SK-N-SH (cell line): ENCODE results near the gene PEMT. TPM values are rescaled to one million over a fixed set of nuclear protein-coding genes. Genes with fewer than 3 reads are reported as not detected.
A peak's percentile ranks its signal among the peaks of the same experiment; 100 is the strongest.

Experiments
- CTCF ChIA-PET: fragments of 300-600, 350-600 bp; formaldehyde crosslinking; extraction: SDS; loops from one replicate; lab custom pipeline; 2021; lab: Yijun Ruan, JAX
- POLR2A ChIA-PET: fragments of 350-600 bp; sonication (Branson Sonifier 250); formaldehyde crosslinking; extraction: SDS; loops from one replicate; lab custom pipeline; 2020; ENCODE audit warnings: antibody characterized with exemption, inconsistent platforms; lab: Yijun Ruan, JAX
- DNase-seq: peaks from one replicate; pipeline ENCODE4 v3.0.0; 2012
- H2AFZ ChIP-seq: fragments of 200-600 bp; sonication (generic); 2 replicates; pipeline ENCODE4 v1.8.1; 2016; ENCODE audit warnings: antibody characterized with exemption, mild to moderate bottlenecking, low read depth
- H3F3A ChIP-seq: fragments of 200-600 bp; sonication (generic); replicated peaks from 2 replicates; pipeline ENCODE3; 2016; ENCODE audit warnings: antibody characterized with exemption, mild to moderate bottlenecking; ENCODE audit not compliant: insufficient read depth
- H3K27ac ChIP-seq, 2 experiments: fragments of 200-500 bp in 1 of 2; fragments of 200-600 bp in 1 of 2; sonication (Bioruptor generic) in 1 of 2; sonication (generic), shearing (Covaris generic) in 1 of 2; 2 replicates each; pipeline versions ENCODE4 v1.5.1 to v1.6.1; 2014 to 2016; ENCODE audit warnings: low read depth in 2 of 2, inconsistent platforms in 1 of 2, low read length in 1 of 2, mild to moderate bottlenecking in 1 of 2, mixed read lengths in 1 of 2
- H3K27me3 ChIP-seq: fragments of 200-600 bp; sonication (generic), shearing (Covaris generic); 2 replicates; pipeline ENCODE4 v1.6.1; 2016; ENCODE audit warnings: mixed run types; ENCODE audit not compliant: insufficient read depth
- H3K36me3 ChIP-seq, 2 experiments: fragments of 200-500 bp in 1 of 2; fragments of 200-600 bp in 1 of 2; sonication (Bioruptor generic) in 1 of 2; sonication (generic) in 1 of 2; replicated peaks in 1 of 2; 2 replicates each; pipeline versions ENCODE3 to v1.5.1; 2014 to 2016; ENCODE audit warnings: low read length in 1 of 2, mild to moderate bottlenecking in 1 of 2; ENCODE audit not compliant: insufficient read depth in 2 of 2, control insufficient read depth in 1 of 2
- H3K4me1 ChIP-seq, 2 experiments: fragments of 200-500 bp in 1 of 2; fragments of 200-600 bp in 1 of 2; sonication (Bioruptor generic) in 1 of 2; sonication (generic), shearing (Covaris generic) in 1 of 2; 2 replicates each; pipeline versions ENCODE4 v1.5.1 to v1.6.1; 2014 to 2016; ENCODE audit warnings: low read depth in 1 of 2, low read length in 1 of 2, mixed run types in 1 of 2; ENCODE audit not compliant: insufficient read depth in 2 of 2, control insufficient read depth in 1 of 2
- H3K4me2 ChIP-seq: fragments of 200-600 bp; sonication (generic), shearing (Covaris generic); 2 replicates; pipeline ENCODE4 v1.6.1; 2017; ENCODE audit warnings: mixed run types
- H3K4me3 ChIP-seq, 2 experiments: fragments of 200-500 bp in 1 of 2; fragments of 200-600 bp in 1 of 2; sonication (Bioruptor generic) in 1 of 2; sonication (generic), shearing (Covaris generic) in 1 of 2; 2 replicates each; pipeline versions ENCODE4 v1.5.1 to v1.8.1; 2014 to 2016; ENCODE audit warnings: low read depth in 2 of 2, inconsistent platforms in 1 of 2, low read length in 1 of 2, mild to moderate bottlenecking in 1 of 2, mixed read lengths in 1 of 2, moderate library complexity in 1 of 2
- H3K79me2 ChIP-seq: fragments of 200-600 bp; sonication (generic); 2 replicates; pipeline ENCODE4 v1.8.1; 2017; ENCODE audit warnings: mild to moderate bottlenecking; ENCODE audit not compliant: insufficient read depth
- H3K9ac ChIP-seq: fragments of 200-600 bp; sonication (generic); 2 replicates; pipeline ENCODE4 v1.6.1; 2017; ENCODE audit warnings: mixed run types
- H3K9me2 ChIP-seq: fragments of 200-600 bp; sonication (generic); 2 replicates; pipeline ENCODE4 v1.6.1; 2017; ENCODE audit warnings: mixed run types
- H3K9me3 ChIP-seq: fragments of 200-600 bp; sonication (generic); 2 replicates; pipeline ENCODE4 v1.6.1; 2017; ENCODE audit warnings: mixed run types, mild to moderate bottlenecking, moderate library complexity
- H4K20me1 ChIP-seq: fragments of 200-600 bp; sonication (generic); 2 replicates; pipeline ENCODE4 v1.6.1; 2017; ENCODE audit warnings: mild to moderate bottlenecking, mixed run types; ENCODE audit not compliant: insufficient read depth
- CHD2 ChIP-seq: fragments of 150-350 bp; IDR thresholded peaks from 2 replicates; pipeline ENCODE4 v1.6.1; 2018; ENCODE audit warnings: low read length; ENCODE audit not compliant: partially characterized antibody
- EZH2phosphoT487 ChIP-seq: fragments of 200-600 bp; sonication (generic); IDR thresholded peaks from 2 replicates; pipeline ENCODE4 v1.6.1; 2017; ENCODE audit warnings: low read depth, mixed run types, mild to moderate bottlenecking, antibody characterized with exemption, moderate library complexity, borderline replicate concordance
- FOXJ3 ChIP-seq: sonication (generic); formaldehyde crosslinking; IDR thresholded peaks from 2 replicates; pipeline ENCODE4 v1.5.1; 2020; ENCODE audit warnings: mild to moderate bottlenecking, missing genetic modification reagents
- FOXM1 ChIP-seq: IDR thresholded peaks from 2 replicates; pipeline ENCODE4 v1.4.0; 2012; ENCODE audit warnings: low read depth, mild to moderate bottlenecking
- IRF3 ChIP-seq: fragments of 150-350 bp; IDR thresholded peaks from 2 replicates; pipeline ENCODE4 v1.6.1; 2016; ENCODE audit warnings: mild to moderate bottlenecking, low read depth, low read length
- MAX ChIP-seq: IDR thresholded peaks from 2 replicates; pipeline ENCODE4 v1.4.0; 2012; ENCODE audit warnings: low read depth
- NFIC ChIP-seq: IDR thresholded peaks from 2 replicates; pipeline ENCODE4 v1.4.0; 2012; ENCODE audit warnings: borderline replicate concordance
- NRF1 ChIP-seq: IDR thresholded peaks from 2 replicates; pipeline ENCODE4 v1.6.1; 2012; ENCODE audit warnings: low read depth, mild to moderate bottlenecking, low read length
- RAD21 ChIP-seq: IDR thresholded peaks from 2 replicates; pipeline ENCODE4 v1.6.1; 2012; ENCODE audit warnings: mild to moderate bottlenecking, low read length
- RCOR1 ChIP-seq: fragments of 150-350 bp; IDR thresholded peaks from 2 replicates; pipeline ENCODE4 v1.6.1; 2017; ENCODE audit warnings: antibody characterized with exemption, low read length
- RXRA ChIP-seq: IDR thresholded peaks from 2 replicates; pipeline ENCODE4 v1.4.0; 2012; ENCODE audit warnings: low read depth, mild to moderate bottlenecking, borderline replicate concordance
- SMC3 ChIP-seq: IDR thresholded peaks from 2 replicates; pipeline ENCODE4 v1.6.1; 2012; ENCODE audit warnings: low read depth, low read length, improper control_type of control experiment
- TAF1 ChIP-seq: IDR thresholded peaks from 2 replicates; pipeline ENCODE4 v1.6.1; 2012; ENCODE audit warnings: low read depth, mild to moderate bottlenecking, low read length, moderate library complexity, borderline replicate concordance
- TCF12 ChIP-seq: IDR thresholded peaks from 2 replicates; pipeline ENCODE4 v1.4.0; 2012
- TEAD4 ChIP-seq: IDR thresholded peaks from 2 replicates; pipeline ENCODE4 v1.4.0; 2012; ENCODE audit warnings: mild to moderate bottlenecking, borderline replicate concordance; ENCODE audit not compliant: insufficient read depth
- USF2 ChIP-seq: fragments of 150-350 bp; IDR thresholded peaks from 2 replicates; pipeline ENCODE4 v1.6.1; 2017; ENCODE audit warnings: antibody characterized with exemption, low read length, low read depth, borderline replicate concordance
- YY1 ChIP-seq: IDR thresholded peaks from 2 replicates; pipeline ENCODE4 v1.4.0; 2012; ENCODE audit warnings: low read depth, mild to moderate bottlenecking
- ZBTB33 ChIP-seq: IDR thresholded peaks from 2 replicates; pipeline ENCODE4 v1.4.0; 2012; ENCODE audit warnings: low read depth, borderline replicate concordance
- WGBS: methylation state at CpG from one replicate; pipeline ENCODE4 v1.1.6; 2017; ENCODE audit warnings: low lambda C conversion rate; 5-methylcytosine and 5-hydroxymethylcytosine counted together
- polyA plus RNA-seq, 3 experiments: library from polyadenylated mRNA; depleted of rRNA; stranded (reverse); fragments of >200 nt; gene quantifications; 2 replicates each; pipeline ENCODE4 v1.2.3, GENCODE V29; 2012

PEMT gene
- polyA plus RNA-seq, 1 of the 3 experiments (the other 2 are of a cell fraction): 52.8 TPM

GRCh38 chr17:17541640-17542001, 49.9 kb downstream of the PEMT start:
- peaks cover 0 to 76% of the 10 kb centered on the region in 2 experiments; a peak in 2 of 4 replicates for H3K4me1 ChIP-seq
- H3K4me2 ChIP-seq: no peak overlapping the region
- no peaks in the 10 kb centered on the region for H3K9me2 ChIP-seq
- peak overlapping the region in 1 of 2 experiments; percentile 86; a peak in 2 of 4 replicates for H3K27ac ChIP-seq
- no peak overlapping the region for H3K4me3 ChIP-seq
- WGBS: 36% methylated on average over 1 of the region's 5 CpGs
- peak; percentile 56 for DNase-seq
- no peaks in the 10 kb centered on the region for H3K36me3 ChIP-seq
- TF ChIP-seq CHD2: no peak
- no peak for TF ChIP-seq FOXJ3 (CRISPR knock-in tag)
- TF ChIP-seq NRF1: no peak
- no peak for TF ChIP-seq TEAD4
- no peak for TF ChIP-seq SMC3
- no peak for TF ChIP-seq IRF3
- TF ChIP-seq USF2: no peak
- TF ChIP-seq RAD21: no peak
- TF ChIP-seq EZH2phosphoT487: no peak
- TF ChIP-seq MAX: no peak
- no peak for TF ChIP-seq FOXM1
- TF ChIP-seq TCF12: no peak
- no peak for TF ChIP-seq YY1
- TF ChIP-seq NFIC: no peak
- no peaks in the 10 kb centered on the region for H4K20me1 ChIP-seq
- H3K9me3 ChIP-seq: no peaks in the 10 kb centered on the region
- no peak overlapping the region for H3K9ac ChIP-seq
- H2AFZ ChIP-seq: no peak overlapping the region
- ChIA-PET CTCF (interaction anchor here (0.6 to 1.7 kb wide), 5 partner anchors 27 to 186 kb away, joined by 3 to 8 read pairs (median 4); partner anchors contain the start of gene RASD1), POLR2A (interaction anchor here (1.6 kb wide), 1 partner anchor 45 kb away, joined by 5 read pairs; the partner anchor contains the start of gene RASD1)
- no peaks in the 10 kb centered on the region for H3F3A ChIP-seq
- H3K79me2 ChIP-seq: no peaks in the 10 kb centered on the region
- H3K27me3 ChIP-seq: no peaks in the 10 kb centered on the region

GRCh38 chr17:17540935-17541639, 50.4 kb downstream of the PEMT start:
- H3K27ac ChIP-seq: peak overlapping the region in 1 of 2 experiments; percentile 86; a peak in 2 of 4 replicates
- no peaks in the 10 kb centered on the region for H3K36me3 ChIP-seq
- peak; percentile 65 for DNase-seq
- no peaks in the 10 kb centered on the region for H3K9me3 ChIP-seq
- no peaks in the 10 kb centered on the region for H3F3A ChIP-seq
- no peak overlapping the region for H3K4me2 ChIP-seq
- no peak overlapping the region for H3K4me3 ChIP-seq
- no peaks in the 10 kb centered on the region for H3K27me3 ChIP-seq
- ChIA-PET CTCF (interaction anchor here (0.6 to 1.7 kb wide), 4 partner anchors 28 to 186 kb away, joined by 3 to 8 read pairs (median 4); partner anchors contain the start of gene RASD1), POLR2A (interaction anchor here (1.6 kb wide), 1 partner anchor 45 kb away, joined by 5 read pairs; the partner anchor contains the start of gene RASD1)
- H3K79me2 ChIP-seq: no peaks in the 10 kb centered on the region
- H4K20me1 ChIP-seq: no peaks in the 10 kb centered on the region
- no peaks in the 10 kb centered on the region for H3K9me2 ChIP-seq
- no peak overlapping the region for H2AFZ ChIP-seq
- no peak overlapping the region for H3K9ac ChIP-seq
- 88% methylated on average over 18 of the region's 23 CpGs for WGBS
- peaks cover 0 to 76% of the 10 kb centered on the region in 2 experiments; a peak in 2 of 4 replicates for H3K4me1 ChIP-seq
- TF ChIP-seq MAX: no peak
- TF ChIP-seq TCF12: no peak
- TF ChIP-seq NFIC: no peak
- TF ChIP-seq TAF1: no peak
- no peak for TF ChIP-seq RXRA
- TF ChIP-seq IRF3: no peak
- no peak for TF ChIP-seq EZH2phosphoT487
- TF ChIP-seq CHD2: no peak
- TF ChIP-seq USF2: no peak
- no peak for TF ChIP-seq RCOR1
- TF ChIP-seq ZBTB33: no peak
